T-helper 17 cell (primary cell): ENCODE measurements around the gene KNTC1. TPM values are rescaled to one million over a fixed set of nuclear protein-coding genes. Genes with fewer than 3 reads are reported as not detected.
"Not testable (repeated sequence)": the region's sequence is repeated elsewhere in the genome, so short reads cannot be mapped to it uniquely, and the experiment has no call there.

Experiments
- ATAC-seq: fragments of 150-1000 bp; cut with Tn5 transposase; 2 replicates; pipeline ENCODE4 v1.10.0; 2021; ENCODE audit warnings: mild to moderate bottlenecking, moderate library complexity
- DNase-seq, 3 donors: peaks; one replicate each; pipeline versions ENCODE4 v3.0.0 to v3.0.0-alpha.2; 2020 to 2021
- H3K9me3 ChIP-seq: one replicate; pipeline ENCODE4 v1.7.0; 2013; ENCODE audit warnings: low read length, mild to moderate bottlenecking; ENCODE audit not compliant: control insufficient read depth, poor library complexity, severe bottlenecking
- H3K27ac Mint-ChIP-seq: one replicate; pipeline ENCODE4 v1.8.0; 2022; ENCODE audit warnings: mild to moderate bottlenecking, moderate library complexity, mixed read lengths
- H3K27me3 Mint-ChIP-seq: one replicate; pipeline ENCODE4 v1.8.0; 2022; ENCODE audit warnings: mixed read lengths
- H3K36me3 Mint-ChIP-seq: one replicate; pipeline ENCODE4 v1.8.0; 2022; ENCODE audit warnings: low read depth, mixed read lengths
- H3K4me1 Mint-ChIP-seq: one replicate; pipeline ENCODE4 v1.8.0; 2022; ENCODE audit warnings: mild to moderate bottlenecking, mixed read lengths
- H3K4me3 Mint-ChIP-seq: one replicate; pipeline ENCODE4 v1.8.0; 2022; ENCODE audit warnings: mild to moderate bottlenecking, moderate library complexity, mixed read lengths
- total RNA-seq, 4 donors: library from RNA in 2 of 4; stranded (reverse) in 2 of 4; gene quantifications; one replicate each; pipeline ENCODE4 v1.2.3 and lab custom pipeline; 2022 to 2026

KNTC1 gene, protein sequence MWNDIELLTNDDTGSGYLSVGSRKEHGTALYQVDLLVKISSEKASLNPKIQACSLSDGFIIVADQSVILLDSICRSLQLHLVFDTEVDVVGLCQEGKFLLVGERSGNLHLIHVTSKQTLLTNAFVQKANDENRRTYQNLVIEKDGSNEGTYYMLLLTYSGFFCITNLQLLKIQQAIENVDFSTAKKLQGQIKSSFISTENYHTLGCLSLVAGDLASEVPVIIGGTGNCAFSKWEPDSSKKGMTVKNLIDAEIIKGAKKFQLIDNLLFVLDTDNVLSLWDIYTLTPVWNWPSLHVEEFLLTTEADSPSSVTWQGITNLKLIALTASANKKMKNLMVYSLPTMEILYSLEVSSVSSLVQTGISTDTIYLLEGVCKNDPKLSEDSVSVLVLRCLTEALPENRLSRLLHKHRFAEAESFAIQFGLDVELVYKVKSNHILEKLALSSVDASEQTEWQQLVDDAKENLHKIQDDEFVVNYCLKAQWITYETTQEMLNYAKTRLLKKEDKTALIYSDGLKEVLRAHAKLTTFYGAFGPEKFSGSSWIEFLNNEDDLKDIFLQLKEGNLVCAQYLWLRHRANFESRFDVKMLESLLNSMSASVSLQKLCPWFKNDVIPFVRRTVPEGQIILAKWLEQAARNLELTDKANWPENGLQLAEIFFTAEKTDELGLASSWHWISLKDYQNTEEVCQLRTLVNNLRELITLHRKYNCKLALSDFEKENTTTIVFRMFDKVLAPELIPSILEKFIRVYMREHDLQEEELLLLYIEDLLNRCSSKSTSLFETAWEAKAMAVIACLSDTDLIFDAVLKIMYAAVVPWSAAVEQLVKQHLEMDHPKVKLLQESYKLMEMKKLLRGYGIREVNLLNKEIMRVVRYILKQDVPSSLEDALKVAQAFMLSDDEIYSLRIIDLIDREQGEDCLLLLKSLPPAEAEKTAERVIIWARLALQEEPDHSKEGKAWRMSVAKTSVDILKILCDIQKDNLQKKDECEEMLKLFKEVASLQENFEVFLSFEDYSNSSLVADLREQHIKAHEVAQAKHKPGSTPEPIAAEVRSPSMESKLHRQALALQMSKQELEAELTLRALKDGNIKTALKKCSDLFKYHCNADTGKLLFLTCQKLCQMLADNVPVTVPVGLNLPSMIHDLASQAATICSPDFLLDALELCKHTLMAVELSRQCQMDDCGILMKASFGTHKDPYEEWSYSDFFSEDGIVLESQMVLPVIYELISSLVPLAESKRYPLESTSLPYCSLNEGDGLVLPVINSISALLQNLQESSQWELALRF (N-terminal part only)
- total RNA-seq (10 to 100 TPM; 24.1 to 25.1 TPM), total RNA-seq (lab: John Stamatoyannopoulos, UW) (73.9 to 79.0 reads per million in 2 donors)

DNA sequence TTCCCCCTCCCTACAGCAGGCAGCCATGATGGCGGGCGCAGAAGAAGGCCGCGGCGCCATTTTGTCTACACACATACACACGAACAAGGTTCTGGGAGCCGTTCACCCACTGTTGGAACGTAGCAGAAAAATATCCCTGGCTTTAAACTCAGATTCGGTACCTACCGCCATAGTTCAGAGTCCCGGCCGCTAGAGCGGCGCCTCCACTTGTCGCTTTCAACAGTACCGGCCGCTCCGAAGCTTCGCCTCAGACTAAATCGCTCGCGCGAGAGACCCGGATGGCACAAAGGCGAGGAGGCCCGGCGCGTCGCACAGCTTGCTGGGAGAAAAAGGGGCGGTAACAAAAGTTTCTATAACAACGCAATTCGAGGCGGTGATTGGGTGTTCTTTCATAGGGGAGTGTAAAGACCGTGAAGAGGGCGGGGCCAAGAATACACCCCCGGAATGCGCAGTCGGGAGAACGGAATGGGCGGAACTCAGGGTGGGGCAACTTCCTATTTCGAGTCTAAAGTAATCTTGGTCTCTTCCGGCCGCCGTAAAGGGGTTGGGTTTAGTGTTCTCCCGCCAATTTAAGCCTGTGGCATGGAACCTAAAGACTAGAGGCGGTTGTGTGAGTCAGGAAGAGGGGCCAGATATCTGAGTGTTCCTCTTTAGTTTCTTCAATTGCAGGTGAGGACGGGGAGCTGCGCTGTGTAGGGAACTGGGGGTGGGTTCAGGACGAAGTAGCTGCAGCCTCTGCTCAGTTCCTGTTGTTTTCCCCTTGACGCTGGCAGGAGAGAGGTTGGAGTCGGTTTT lies at the start of gene KNTC1, which contains the start of gene RSRC2:
Gene KNTC1 (plus strand): TSS at position 567 of the 795 bp plus-strand sequence. CDS start 2,815 bp downstream, outside the sequence.
Gene RSRC2 (minus strand): TSS at position 254 of the 795 bp plus-strand sequence. CDS start 83 bp downstream, at position 171.
- Mint-ChIP-seq H3K4me1 (peaks cover 19% of the 10 kb centered on the region), H3K27me3 (no peaks in the 10 kb centered on the region), H3K36me3 (no peaks in the 10 kb centered on the region), H3K27ac (no peak within 1 kb of the TSS), H3K4me3 (no peak within 1 kb of the TSS)
- DNase-seq: peak; percentile 89 to 95 (median 92)
- ATAC-seq: peak; percentile 91
- H3K9me3 ChIP-seq: no peaks in the 10 kb centered on the region

DNA sequence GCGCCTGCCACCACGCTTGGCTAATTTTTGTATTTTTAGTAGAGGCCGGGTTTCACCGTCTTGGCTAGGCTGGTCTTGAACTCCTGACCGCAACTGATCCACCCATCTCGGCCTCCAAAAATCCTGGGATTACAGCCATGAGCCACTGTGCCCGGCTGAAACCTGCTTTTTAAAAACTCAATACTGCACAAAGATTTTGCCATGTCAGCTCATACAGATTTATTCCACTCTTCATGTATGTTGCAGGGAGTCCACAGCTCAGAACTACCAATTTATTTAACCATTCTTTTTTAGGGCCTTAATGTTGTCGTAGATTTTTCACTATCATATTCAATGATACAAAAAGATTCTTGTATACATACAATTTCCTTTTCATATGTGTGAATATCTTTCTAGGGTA lies 46.3 kb upstream of the KNTC1 start:
- peaks cover 15% of the 10 kb centered on the region for H3K36me3 Mint-ChIP-seq
- ATAC-seq (no peak), DNase-seq (no peak)
- no peak overlapping the region for H3K4me3 Mint-ChIP-seq
- H3K4me1 Mint-ChIP-seq: peaks cover 11% of the 10 kb centered on the region
- H3K27me3 Mint-ChIP-seq: no peaks in the 10 kb centered on the region
- H3K9me3 ChIP-seq: no peaks in the 10 kb centered on the region
- no peak overlapping the region for H3K27ac Mint-ChIP-seq

DNA sequence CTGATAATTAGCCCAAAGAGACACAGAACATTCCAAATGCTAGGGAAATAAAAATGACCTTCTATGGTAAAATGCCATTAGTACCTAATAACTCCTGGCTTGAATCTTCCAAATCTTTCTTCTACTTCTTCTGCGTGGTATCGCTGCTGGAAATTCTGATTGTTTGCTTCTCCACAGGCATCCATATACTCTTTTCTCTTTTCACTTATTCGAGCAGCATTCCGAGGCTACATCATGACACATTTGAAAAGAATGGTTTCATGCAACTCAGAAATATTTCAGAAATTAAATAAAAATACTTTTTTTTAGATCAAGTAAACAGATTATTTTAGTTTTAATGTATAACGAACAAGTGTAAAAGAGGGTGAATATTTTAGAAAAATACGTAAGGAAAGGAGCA lies 45.2 kb upstream of the KNTC1 start:
- Mint-ChIP-seq H3K4me3 (no peak overlapping the region), H3K4me1 (peaks cover 11% of the 10 kb centered on the region), H3K27ac (no peak overlapping the region), H3K36me3 (peaks cover 12% of the 10 kb centered on the region), H3K27me3 (no peaks in the 10 kb centered on the region)
- no peaks in the 10 kb centered on the region for H3K9me3 ChIP-seq
- DNase-seq (no peak), ATAC-seq (no peak)

DNA sequence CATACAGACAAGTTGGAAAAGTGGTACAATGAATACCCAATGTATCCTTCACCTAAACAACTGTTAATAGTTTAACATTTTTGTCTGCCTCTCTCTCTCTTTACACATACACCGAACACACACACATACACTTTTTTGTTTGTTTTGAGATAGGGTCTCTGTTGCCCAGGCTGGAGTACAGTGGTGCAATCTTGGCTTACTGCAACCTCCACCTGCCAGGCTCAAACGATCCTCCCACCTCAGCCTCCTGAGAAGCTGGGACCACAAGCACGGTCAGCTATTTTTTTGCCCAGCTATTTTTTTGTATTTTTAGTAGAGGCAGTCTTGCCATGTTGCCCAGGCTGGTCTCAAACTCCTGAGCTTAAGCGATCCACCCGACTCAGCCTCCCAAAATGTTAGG lies 43.1 kb upstream of the KNTC1 start:
- Mint-ChIP-seq H3K27ac (peak overlapping the region; percentile 78), H3K27me3 (no peaks in the 10 kb centered on the region), H3K36me3 (peaks cover 17% of the 10 kb centered on the region), H3K4me1 (peaks cover 12% of the 10 kb centered on the region), H3K4me3 (no peak overlapping the region)
- no peak for ATAC-seq
- no peaks in the 10 kb centered on the region for H3K9me3 ChIP-seq
- DNase-seq: no peak

DNA sequence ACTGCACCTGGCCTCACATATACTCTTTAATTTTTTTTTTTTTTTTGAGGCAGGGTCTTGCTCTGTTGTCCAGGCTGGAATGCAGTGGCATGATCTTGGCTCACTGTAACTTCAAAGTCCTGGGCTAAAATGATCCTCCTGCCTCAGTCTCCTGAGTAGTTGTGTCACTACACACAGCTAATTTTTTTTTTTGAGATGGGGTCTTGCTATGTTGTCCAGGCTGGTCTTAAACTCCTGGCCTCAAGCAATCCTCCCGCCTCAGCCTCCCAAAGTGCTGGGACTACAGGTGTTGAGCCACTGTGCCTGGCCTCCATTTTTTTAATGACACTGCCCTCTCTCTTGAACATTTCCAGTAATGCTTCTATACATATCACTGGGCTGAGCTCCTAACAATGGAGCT lies 42.7 kb upstream of the KNTC1 start:
- not testable (repeated sequence) for H3K9me3 ChIP-seq, H3K4me3 Mint-ChIP-seq, H3K27me3 Mint-ChIP-seq, ATAC-seq, DNase-seq
- Mint-ChIP-seq H3K4me1 (peaks cover 14% of the 10 kb centered on the region), H3K36me3 (peaks cover 18% of the 10 kb centered on the region), H3K27ac (peak overlapping the region; percentile 78)

DNA sequence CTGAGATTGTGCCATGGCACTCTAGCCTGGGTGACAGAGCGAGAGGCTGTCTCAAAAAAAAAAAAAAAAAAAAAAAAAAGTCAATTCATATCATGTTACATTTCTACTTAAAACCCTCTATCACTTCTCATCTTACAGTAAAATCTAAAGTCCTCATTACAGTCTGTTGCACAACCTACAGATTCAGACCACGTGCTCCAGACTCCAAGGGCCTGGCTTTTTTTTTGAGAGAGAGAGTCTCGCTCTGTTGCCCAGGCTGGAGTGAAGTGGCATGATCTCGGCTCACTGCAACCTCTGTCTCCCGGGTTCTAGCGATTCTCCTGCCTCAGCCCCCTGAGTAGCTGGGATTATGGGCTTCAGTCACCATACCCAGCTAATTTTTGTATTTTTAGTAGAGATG lies 40.7 kb upstream of the KNTC1 start:
- not testable (repeated sequence) for ATAC-seq, H3K27me3 Mint-ChIP-seq, H3K4me3 Mint-ChIP-seq, DNase-seq, H3K9me3 ChIP-seq
- H3K36me3 Mint-ChIP-seq: peaks cover 20% of the 10 kb centered on the region
- peaks cover 15% of the 10 kb centered on the region for H3K4me1 Mint-ChIP-seq
- H3K27ac Mint-ChIP-seq: peak overlapping the region; percentile 56

DNA sequence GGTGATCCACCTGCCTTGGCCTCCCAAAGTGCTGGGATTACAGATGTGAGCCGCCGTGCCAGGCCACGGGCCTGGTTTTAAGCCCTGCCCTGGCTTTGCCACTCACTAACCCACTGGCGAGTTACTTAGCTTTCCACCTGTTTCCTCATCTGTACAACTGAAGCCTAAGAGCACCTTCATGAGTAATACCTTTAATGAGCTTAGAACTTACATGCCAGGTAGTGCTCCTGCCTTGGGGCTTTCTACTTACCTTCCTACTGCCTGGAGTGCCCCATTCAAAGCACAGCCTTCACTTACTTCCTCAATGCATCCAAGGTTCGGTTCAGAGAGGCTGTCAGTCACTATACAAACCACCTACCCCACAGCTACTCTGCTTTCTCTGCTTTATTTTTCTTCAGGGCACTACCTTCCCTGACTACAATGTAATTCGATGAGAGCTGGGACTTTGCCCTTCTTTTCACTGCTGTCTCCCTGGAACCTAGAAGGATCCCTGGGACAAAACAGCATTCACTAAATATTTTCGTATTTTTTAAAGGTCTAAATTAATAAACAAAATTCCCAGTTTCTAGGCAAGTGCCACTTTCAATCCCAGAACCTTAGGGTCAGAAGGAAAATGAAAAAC lies 40.1 kb upstream of the KNTC1 start:
- Mint-ChIP-seq H3K4me3 (no peak overlapping the region), H3K27me3 (no peaks in the 10 kb centered on the region), H3K27ac (peak overlapping the region; percentile 56), H3K36me3 (peaks cover 22% of the 10 kb centered on the region), H3K4me1 (peaks cover 15% of the 10 kb centered on the region)
- DNase-seq (no peak), ATAC-seq (no peak)
- no peaks in the 10 kb centered on the region for H3K9me3 ChIP-seq

DNA sequence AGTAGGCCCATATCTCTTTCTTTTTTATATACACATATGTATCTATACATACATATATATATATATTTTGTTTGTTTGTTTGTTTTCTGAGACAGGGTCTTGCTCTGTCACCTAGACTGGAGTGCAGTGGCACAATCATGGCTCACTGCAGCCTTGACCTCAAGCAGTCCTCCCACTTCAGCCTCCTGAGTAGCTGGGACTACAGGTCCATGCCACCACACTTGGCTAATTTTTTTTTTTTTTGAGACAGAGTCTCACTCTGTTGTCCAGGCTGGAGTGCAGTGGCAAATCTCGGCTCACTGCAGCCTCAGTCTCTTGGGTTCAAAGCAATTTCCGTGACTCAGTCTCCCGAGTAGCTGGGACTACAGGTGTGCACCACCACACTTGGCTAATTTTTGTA lies 39.2 kb upstream of the KNTC1 start:
- H3K9me3 ChIP-seq, H3K27ac Mint-ChIP-seq, H3K27me3 Mint-ChIP-seq, H3K4me3 Mint-ChIP-seq, ATAC-seq, DNase-seq: not testable (repeated sequence)
- peaks cover 23% of the 10 kb centered on the region for H3K36me3 Mint-ChIP-seq
- peaks cover 15% of the 10 kb centered on the region for H3K4me1 Mint-ChIP-seq

DNA sequence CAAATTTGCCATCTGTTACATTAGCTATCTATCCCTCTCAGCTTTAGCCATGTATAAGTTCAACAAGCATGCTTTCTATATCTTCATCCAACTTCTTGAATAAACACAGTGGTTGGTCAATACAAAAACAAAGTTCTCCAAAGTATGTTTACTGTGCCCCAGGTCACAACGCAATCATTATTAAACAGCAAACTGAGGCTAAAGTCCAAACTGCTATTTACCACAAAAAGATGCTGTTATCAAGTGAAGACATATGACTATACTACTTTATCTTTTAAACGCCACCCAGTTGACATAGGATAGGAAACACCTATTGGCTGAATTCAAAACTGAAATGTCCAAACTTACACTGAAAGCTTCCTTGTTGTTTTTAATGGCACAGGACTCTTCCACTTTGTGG lies 38.0 kb upstream of the KNTC1 start:
- peak overlapping the region; percentile 41 for H3K27ac Mint-ChIP-seq
- no peaks in the 10 kb centered on the region for H3K9me3 ChIP-seq

DNA sequence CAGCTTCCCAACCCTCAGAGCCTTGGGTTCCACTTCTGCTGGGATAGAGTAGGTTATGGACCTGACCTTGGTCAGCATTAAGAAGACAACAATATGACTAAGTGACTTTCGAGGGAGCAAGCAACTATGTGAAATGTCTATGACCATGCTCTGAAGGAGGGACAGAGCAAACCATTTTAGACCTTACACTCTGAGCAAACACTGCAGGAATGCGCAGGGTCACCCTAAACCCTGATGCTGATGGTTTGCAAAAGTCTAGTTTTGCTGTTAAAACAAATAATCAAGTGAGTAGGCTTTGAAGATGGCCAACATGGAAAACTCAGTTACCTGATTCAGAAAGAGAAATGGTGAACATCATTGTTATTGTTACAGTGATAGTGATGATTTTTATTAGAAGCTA lies 35.1 kb upstream of the KNTC1 start:
- Mint-ChIP-seq H3K27ac (no peak overlapping the region), H3K4me1 (peaks cover 10% of the 10 kb centered on the region), H3K4me3 (no peak overlapping the region), H3K36me3 (peaks cover 10% of the 10 kb centered on the region), H3K27me3 (no peaks in the 10 kb centered on the region)
- DNase-seq (no peak), ATAC-seq (no peak)
- no peaks in the 10 kb centered on the region for H3K9me3 ChIP-seq

More for the DNA sequence above, 38.0 kb upstream of the KNTC1 start:
- peaks cover 12% of the 10 kb centered on the region for H3K4me1 Mint-ChIP-seq
- H3K4me3 Mint-ChIP-seq: no peak overlapping the region
- DNase-seq: no peak
- peaks cover 20% of the 10 kb centered on the region for H3K36me3 Mint-ChIP-seq
- no peak for ATAC-seq
- H3K27me3 Mint-ChIP-seq: no peaks in the 10 kb centered on the region

DNA sequence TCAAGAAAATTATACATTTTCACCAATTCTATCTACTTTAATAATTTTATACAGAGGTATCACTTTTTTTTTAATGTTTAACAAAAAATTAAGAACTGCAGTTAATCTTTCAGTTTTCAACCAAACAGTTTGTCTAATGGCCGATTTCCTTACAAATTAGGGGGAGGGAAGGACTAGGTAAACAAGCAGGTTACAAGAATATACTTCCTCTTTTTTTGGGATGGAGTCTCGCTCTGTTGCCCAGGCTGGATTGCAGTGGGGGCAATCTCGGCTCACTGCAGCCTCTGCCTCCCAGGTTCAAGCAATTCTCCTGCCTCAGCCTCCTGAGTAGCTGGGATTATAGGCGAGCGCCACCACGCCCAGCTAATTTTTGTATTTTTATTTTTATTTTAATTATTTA lies 33.8 kb upstream of the KNTC1 start:
- H3K36me3 Mint-ChIP-seq: not testable (repeated sequence)

DNA sequence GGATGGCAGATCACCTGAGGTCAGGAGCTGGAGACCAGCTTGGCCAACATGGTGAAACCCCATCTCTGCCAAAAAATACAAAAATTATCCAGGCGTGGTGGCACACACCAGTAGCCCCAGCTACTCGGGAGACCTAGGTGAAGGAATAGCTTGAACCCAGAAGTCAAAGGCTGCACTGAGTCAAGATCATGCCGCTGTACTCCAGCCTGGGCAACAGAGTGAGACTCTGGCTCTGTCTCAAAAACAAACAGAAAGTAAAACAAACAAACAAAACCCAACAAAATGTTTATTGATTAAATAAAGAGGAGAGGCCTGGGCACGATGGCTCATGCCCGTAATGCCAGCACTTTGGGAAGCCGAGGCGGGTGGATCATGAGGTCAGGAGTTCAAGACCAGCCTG lies 31.8 kb upstream of the KNTC1 start:
- Mint-ChIP-seq H3K27me3 (no peaks in the 10 kb centered on the region), H3K4me3 (no peak overlapping the region), H3K27ac (peak overlapping the region; percentile 68), H3K36me3 (peaks cover 5% of the 10 kb centered on the region), H3K4me1 (peaks cover 17% of the 10 kb centered on the region)
- no peaks in the 10 kb centered on the region for H3K9me3 ChIP-seq
- DNase-seq: no peak
- no peak for ATAC-seq

More for the DNA sequence above, 33.8 kb upstream of the KNTC1 start:
- not testable (repeated sequence) for H3K27ac Mint-ChIP-seq, H3K9me3 ChIP-seq, DNase-seq, H3K4me3 Mint-ChIP-seq, H3K27me3 Mint-ChIP-seq, ATAC-seq
- H3K4me1 Mint-ChIP-seq: peaks cover 10% of the 10 kb centered on the region
